Measurements from ENCODE around the gene MRPS35.

- no peak for TF ChIP-seq CTCF (IDR thresholded peaks at IDR 0.05; ENCODE audit: insufficient read depth, low read depth, low read length)
- no peak for TF ChIP-seq EZH2 (IDR thresholded peaks at IDR 0.05; ENCODE audit: insufficient read depth, low read length)
These were observed 36.6 kb downstream of the MRPS35 start for GRCh38 chr12:27747111-27747820.

All from astrocyte (in vitro differentiated cells and primary cell).